GM19395 (cell line): ENCODE measurements around the gene TPPP.
A peak's percentile ranks its signal among the peaks of the same experiment; 100 is the strongest.
"Not testable (repeated sequence)": the region's sequence is repeated elsewhere in the genome, so short reads cannot be mapped to it uniquely, and the experiment has no call there.

Experiments
- ATAC-seq: cut with Tn5 transposase; IDR thresholded peaks from one replicate; pipeline ENCODE4 v1.9.1; 2021; ENCODE audit warnings: mild to moderate bottlenecking, moderate library complexity; ENCODE audit not compliant: unreplicated experiment

TPPP gene

DNA sequence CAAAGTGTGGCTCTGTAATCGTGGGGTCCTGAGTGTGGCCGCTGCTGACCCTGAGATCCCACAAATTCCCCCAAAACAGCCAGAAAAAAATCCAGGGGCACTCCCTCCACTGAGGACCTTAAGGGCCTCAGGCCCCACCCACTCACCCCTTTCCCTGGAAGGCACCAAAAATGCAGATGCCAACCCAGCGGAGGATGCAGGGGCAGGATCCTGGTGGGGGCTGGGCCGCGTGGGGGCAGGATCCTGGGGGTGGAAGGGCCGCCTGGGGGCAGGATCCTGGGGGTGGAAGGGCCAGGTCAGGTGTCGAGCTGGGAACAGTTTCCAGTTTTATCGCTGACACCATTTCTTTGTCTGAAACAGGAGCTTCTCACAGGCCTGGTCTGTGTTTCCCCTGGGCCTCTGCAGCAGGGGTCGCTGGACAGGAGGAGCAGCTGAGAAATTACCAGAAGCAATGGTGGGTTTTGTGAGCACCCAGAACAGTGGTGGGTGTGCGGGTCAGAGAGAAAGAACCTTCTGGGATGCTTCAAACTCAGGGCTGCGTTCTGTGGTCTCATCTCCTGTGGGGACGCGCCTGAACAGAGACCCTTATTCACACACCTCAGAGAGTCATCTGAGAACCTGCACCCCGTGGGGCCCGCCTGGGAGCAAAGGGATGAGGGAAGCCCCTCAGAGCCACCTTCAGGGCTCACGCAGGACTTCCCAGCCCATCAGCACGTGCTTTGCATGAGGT, 13.8 kb downstream of the TPPP start:
- not testable (repeated sequence) for ATAC-seq

DNA sequence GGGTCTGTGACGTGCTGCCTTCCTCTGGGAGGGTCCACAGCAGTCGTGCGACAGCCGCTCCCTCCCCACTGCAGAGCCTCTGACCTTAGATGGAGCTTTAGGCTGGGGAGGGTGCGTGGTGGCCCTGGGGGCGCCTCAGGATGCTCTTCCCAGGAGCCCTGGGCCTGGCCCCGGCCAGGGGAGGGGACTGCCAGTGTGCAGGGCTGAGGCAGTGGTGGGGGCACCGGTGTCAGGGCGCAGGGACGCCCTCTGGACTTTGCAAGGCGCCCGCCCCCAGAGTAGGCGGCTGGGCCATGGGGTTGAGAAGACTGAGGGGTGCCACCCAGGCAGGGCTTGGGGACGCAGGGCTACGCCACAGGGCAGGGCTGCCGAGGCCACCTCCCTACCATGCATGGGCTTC, 14.6 kb downstream of the TPPP start:
- ATAC-seq, result not testable (repeated sequence)

DNA sequence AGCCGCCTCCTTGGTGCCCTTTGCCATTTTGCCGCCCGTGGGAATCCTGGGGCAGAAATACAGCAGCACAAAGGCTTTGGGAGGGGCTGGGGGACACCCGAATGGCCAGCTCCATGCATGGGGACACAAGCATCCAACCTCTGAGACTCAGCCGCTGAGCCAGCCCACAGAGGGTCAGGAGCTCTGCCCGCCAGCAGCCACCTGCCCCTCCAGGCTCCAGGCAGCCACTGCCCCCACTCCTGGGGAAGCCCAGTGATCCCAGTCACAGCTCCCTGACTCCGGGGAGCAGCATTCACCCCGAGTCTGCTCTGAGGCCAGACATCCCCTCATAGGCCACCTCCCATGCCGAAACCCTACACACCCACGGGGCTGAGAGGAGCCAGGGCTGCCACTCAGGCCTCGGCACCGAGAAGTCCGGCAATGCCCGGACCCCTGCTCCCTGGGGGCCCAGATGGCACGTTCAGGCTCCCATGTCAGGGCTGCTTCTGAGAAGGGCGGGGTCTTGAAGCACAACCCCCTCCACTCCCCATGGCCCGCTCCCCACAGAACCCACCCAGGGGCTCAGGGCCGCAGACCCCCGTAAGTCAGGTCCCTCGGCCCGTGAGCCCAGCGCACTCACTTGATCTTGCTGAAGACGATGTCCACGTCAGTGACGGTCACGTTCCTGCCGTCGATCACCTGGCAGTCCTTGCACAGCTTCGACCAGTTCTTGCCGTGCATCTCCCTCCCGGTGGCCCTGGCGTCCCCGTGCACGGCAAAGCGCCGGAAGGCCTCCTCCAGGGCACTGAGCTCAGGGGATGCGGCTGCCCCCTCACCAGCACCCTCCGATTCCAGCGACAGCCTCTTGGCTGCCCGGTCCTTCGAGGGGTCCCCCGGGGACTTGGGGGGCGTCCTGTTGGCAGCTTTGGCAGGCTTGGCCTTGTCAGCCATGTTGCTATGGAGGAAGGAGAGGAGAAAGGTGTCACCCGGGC, 15.7 kb downstream of the TPPP start:
- ATAC-seq, result no peak

DNA sequence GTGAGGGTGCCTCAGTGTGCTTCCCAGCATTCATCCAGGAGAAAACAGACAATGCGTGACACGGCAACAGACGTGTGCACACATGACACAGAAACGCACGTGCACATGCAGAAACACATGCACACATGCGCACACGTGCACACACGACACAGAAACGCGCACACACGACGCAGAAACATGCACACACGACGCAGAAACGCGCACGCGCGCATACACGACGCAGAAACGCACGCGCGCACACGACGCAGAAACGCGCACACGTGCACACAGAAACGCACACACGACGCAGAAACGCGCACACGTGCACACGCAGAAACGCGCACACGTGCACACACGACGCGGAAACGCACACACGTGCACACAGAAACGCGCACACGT, 16.5 kb downstream of the TPPP start:
- ATAC-seq, result no peak

- no peak for ATAC-seq
Measured at GRCh38 chr5:675871-676698, 17.1 kb downstream of the TPPP start.

DNA sequence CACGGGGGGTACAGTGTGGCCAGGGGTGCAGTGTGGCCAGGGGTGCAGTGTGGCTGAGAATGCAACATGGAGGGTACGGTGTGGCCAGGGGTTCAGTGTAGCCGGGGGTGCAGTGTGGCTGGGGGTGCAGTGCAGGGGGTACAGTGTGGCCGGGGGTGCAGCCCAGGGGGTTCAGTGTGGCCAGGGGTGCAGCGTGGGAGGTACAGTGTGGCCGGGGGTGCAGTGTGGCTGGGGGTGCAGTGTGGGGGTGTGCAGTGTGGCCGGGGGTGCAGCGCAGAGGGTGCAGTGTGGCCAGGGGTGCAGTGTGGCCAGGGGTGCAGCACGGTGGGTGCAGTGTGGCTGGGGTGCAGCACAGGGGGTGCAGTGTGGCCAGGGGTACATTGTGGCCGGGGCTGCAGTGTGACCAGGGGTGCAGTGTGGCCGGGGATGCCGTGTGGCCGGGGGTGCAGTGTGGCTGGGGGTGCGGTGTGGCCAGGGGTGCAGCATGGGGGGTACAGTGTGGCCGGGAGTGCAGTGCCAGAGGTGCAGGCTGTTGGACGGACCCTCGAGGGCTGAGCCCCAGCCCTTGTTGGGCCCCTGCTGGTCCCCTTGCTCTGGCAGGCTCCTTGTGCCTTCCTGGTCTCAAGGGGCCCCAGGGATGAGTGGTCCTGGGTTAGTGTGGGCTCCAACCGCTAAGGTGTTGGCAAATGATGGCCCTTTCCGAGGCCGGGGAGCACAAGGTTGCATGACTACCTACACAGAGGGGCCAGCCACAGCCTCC, 17.9 kb downstream of the TPPP start:
- ATAC-seq, result no peak

GRCh38 chr5:674630-675011, 18.5 kb downstream of the TPPP start:
- ATAC-seq, result no peak

DNA sequence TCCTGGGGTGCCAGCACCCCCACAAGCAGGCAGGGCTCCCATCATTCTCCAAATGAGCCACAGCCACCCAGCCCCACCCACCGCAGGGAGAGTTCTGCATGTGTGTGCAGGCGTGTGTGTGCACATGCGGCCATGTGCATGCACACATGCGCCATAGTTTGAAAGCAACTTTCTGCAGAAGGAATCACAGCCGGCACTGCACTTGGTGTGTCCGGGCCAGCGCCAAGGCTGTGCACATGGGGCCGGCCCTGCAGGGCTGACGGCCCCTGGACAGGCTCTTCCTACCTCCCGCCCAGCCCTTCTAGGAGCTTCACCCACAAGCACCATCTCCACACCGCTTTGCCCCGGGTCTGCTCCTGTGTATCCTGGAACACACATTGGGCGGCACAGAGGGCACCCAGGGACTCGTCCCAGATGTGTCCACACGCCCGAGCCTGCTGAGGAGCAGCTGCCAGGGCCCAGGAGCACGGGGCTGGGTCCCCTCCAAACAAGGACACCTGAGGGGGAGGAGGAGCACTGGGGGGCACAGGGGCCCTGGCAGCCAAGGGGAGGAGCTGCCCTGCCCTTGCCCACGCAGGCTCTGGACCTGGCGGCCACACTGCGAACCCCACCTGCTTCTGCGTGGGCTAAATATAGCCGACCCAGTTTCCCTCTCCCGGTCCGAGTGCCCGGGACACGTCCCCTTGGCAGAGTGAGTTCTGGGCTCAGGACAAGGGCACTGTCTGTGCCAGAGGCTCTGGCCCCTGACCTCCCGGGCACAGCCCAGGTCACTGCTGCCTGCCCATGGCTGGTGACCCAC, 19.1 kb downstream of the TPPP start:
- no peak for ATAC-seq

DNA sequence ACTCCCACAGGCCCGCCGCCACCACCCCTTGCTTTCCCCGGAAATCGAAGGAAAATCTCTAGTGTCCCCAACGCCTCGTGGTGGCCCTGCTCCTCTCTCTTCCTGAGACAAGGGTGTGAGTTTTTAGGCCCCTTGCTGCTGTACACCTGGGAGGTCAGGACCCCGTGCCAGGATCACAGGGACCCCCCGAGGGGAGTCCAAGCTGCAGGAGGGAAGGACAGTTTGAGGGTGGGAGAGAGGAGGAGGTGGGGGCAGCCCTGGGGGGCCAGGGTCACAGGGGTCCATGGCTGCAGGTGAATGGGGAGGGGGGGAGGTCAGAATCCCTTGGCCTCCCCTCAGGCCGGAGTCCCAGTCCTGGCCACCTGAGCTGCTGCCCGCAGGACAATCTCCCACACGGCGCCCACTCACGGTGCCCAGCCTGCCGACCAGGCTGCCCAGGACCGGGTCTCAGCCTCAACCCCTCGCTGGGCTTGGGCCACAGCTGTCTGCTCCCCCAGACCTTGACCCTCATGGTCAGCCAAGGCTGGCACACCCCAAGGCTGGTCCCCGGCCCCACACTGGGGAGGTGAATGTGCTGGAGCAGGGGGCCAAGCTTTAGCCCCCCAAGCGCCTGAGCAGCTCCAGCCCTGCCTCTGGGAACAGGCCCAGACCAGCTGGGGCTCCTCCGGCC, 19.9 kb downstream of the TPPP start:
- ATAC-seq, result no peak

GRCh38 chr5:672329-673160, 20.6 kb downstream of the TPPP start:
- ATAC-seq, result no peak

DNA sequence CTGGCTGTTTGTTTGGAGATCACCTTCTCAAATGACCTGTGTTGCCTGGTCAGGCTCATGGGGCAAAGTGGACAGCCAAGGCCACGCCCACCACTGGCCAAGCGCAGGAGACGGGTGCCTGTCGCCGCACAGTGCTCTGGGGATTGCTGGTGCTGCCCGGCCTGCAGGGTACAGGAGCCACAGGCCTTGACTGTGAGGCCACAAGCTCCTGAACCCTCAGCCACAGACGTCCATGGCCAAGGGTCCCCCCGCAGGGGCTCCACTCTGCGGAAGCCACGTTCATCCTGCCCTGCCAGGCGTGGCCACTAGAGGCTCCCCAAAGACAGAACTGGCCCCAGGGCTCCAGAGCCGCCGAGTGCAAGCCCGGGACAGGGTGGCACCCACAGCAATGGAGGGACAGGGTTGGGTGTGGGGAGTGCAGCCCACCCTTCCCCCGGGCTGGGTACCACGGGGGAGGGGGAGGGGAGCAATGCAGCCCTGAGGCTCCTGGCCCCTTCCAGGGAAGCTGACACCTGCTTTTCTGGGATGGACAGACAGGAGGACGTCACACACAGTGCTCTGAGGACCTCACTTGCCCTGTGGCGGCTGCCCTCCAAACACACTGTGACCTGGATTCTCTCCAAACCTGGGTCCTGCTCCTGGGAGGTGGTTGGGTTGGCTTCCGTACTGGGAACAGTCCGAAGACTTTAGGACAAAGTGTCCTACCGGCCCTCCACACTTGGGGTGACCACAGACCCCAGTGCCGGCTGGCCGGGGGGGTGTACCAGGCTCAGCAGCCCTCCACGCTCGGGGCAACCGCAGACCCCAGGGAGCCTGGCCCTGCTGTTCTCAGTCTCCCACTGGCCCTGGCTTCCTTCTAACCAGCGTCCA, 21.5 kb downstream of the TPPP start:
- peak; percentile 68 for ATAC-seq

- no peak for ATAC-seq
Measured at GRCh38 chr5:670396-671270, 22.5 kb downstream of the TPPP start.

GRCh38 chr5:669842-670395, 23.2 kb downstream of the TPPP start:
- ATAC-seq, result no peak

DNA sequence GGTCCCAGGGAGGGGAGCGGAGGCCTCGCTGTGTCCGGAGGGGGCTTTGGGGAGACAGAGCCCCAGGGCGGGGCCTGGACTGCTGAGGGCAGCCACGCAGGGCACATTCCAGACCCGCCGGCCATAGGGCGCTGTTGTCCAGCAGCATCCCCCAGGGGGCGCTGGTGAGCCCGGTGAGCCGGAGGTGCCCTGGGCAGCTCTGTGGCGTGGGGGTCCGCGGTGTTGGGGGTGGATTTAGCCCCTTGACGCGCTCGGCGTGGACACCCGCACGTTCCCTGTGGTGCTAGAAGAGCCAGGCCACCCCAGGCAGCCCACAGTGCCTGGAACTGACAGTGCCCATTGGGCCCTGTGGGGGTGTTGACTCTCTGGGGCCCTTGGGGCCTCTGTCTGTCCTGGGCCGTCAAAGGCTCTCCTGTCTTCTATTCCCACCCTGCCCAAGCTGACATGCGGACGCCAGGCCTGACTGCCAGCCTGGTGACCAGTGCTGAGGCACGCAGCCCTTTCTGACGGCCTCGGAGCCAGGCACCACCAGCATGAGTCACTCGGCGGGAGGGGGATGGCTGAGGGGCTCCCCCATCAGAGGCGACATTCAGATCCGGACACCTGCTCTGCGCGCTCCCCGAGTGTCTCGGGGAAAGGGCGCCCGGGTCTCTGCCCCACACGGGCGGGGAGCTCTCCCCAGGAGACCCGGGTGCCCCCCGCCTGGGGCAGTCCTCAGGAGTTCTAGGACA, 23.9 kb downstream of the TPPP start:
- no peak for ATAC-seq

- no peak for ATAC-seq
Measured at GRCh38 chr5:668283-668995, 24.7 kb downstream of the TPPP start.
